Nephron progenitor cell (in vitro differentiated cells): ENCODE results near the gene SSX2IP.

Experiments
- DNase-seq: peaks from one replicate; pipeline ENCODE4 v3.0.0; 2021
- H3K27ac Mint-ChIP-seq: 2 replicates; pipeline ENCODE4 v1.8.0; 2021; ENCODE audit warnings: mild to moderate bottlenecking, moderate library complexity, mixed read lengths
- H3K27me3 Mint-ChIP-seq: 2 replicates; pipeline ENCODE4 v1.8.0; 2021; ENCODE audit warnings: mild to moderate bottlenecking, low read depth, mixed read lengths; ENCODE audit not compliant: poor library complexity
- H3K36me3 Mint-ChIP-seq: 2 replicates; pipeline ENCODE4 v1.8.0; 2021; ENCODE audit warnings: low read depth, mixed read lengths
- H3K4me1 Mint-ChIP-seq: 2 replicates; pipeline ENCODE4 v1.8.0; 2021; ENCODE audit warnings: mixed read lengths
- H3K4me3 Mint-ChIP-seq: 2 replicates; pipeline ENCODE4 v1.8.0; 2021; ENCODE audit warnings: mild to moderate bottlenecking, moderate library complexity, mixed read lengths
- H3K9me3 Mint-ChIP-seq: 2 replicates; pipeline ENCODE4 v1.8.0; 2021; ENCODE audit warnings: mild to moderate bottlenecking, moderate library complexity, mixed read lengths
- TF ChIP-seq, protein P1 (sequence below): fragments of 200-600 bp; sonication (generic); IDR thresholded peaks from 2 replicates; pipeline ENCODE4 v1.5.0; 2021; ENCODE audit warnings: antibody characterized with exemption

SSX2IP gene

DNA sequence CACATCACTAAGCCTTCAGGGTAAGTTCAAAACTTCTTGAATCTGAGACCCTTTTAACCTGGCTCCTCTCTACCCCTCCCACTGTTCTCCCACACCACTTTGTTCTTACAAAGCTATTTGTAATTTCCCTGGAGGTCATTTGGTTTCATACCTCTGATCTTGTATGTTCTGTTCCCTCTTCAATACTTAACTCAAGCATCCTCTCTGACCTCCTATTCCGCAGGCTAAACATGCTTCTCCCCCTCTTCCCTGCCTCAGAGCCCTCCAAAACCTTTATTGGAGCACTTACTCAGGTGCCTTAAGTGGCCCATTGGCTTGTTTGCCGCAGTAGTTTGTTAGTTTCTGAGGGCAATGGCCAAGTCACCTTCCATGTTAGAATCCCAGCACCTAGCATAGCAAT, 54.8 kb downstream of the SSX2IP start:
- Mint-ChIP-seq H3K27me3 (peaks cover 9% of the 10 kb centered on the region), H3K4me3 (no peak overlapping the region), H3K4me1 (peaks cover 34% of the 10 kb centered on the region), H3K36me3 (no peaks in the 10 kb centered on the region), H3K9me3 (peaks cover 11% of the 10 kb centered on the region), H3K27ac (peak overlapping the region; percentile 12)
- TF ChIP-seq, protein P1, sequence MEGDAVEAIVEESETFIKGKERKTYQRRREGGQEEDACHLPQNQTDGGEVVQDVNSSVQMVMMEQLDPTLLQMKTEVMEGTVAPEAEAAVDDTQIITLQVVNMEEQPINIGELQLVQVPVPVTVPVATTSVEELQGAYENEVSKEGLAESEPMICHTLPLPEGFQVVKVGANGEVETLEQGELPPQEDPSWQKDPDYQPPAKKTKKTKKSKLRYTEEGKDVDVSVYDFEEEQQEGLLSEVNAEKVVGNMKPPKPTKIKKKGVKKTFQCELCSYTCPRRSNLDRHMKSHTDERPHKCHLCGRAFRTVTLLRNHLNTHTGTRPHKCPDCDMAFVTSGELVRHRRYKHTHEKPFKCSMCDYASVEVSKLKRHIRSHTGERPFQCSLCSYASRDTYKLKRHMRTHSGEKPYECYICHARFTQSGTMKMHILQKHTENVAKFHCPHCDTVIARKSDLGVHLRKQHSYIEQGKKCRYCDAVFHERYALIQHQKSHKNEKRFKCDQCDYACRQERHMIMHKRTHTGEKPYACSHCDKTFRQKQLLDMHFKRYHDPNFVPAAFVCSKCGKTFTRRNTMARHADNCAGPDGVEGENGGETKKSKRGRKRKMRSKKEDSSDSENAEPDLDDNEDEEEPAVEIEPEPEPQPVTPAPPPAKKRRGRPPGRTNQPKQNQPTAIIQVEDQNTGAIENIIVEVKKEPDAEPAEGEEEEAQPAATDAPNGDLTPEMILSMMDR: no peak
- no peak for DNase-seq

DNA sequence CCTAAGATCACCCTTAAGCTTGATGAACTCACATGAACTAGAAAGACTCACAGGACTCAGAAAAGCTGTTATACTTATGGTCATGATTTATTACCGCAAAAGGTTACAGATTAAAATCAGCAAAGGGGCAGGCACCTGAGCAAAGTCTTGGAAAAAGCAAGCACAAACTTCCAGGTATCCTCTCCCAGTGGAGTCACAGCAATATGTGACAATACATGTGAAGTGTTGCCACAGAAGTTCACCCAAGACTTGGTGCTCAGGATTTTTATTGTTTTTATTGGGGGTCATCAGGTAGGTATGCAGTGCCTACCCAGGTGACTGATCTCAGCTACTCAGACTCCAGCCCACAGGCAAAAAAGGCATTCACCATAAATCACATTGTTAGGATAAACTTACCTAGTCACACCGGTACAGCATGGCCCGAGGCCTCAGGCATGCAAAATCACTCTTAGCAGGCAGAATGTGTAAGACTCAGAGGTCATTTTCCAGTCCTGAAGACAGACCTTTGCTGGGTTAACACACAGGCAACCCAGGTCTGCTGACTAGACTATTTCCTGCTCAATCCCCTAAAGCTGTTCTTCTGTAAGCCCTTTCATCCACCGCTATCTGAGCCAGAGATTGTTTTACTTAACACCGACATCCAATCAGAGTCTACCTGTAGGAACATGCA, 55.6 kb downstream of the SSX2IP start:
- DNase-seq: no peak
- peaks cover 34% of the 10 kb centered on the region for H3K4me1 Mint-ChIP-seq
- TF ChIP-seq, protein P1: no peak
- H3K36me3 Mint-ChIP-seq: no peaks in the 10 kb centered on the region
- H3K9me3 Mint-ChIP-seq: peaks cover 11% of the 10 kb centered on the region
- peaks cover 9% of the 10 kb centered on the region for H3K27me3 Mint-ChIP-seq
- no peak overlapping the region for H3K4me3 Mint-ChIP-seq
- H3K27ac Mint-ChIP-seq: no peak overlapping the region

DNA sequence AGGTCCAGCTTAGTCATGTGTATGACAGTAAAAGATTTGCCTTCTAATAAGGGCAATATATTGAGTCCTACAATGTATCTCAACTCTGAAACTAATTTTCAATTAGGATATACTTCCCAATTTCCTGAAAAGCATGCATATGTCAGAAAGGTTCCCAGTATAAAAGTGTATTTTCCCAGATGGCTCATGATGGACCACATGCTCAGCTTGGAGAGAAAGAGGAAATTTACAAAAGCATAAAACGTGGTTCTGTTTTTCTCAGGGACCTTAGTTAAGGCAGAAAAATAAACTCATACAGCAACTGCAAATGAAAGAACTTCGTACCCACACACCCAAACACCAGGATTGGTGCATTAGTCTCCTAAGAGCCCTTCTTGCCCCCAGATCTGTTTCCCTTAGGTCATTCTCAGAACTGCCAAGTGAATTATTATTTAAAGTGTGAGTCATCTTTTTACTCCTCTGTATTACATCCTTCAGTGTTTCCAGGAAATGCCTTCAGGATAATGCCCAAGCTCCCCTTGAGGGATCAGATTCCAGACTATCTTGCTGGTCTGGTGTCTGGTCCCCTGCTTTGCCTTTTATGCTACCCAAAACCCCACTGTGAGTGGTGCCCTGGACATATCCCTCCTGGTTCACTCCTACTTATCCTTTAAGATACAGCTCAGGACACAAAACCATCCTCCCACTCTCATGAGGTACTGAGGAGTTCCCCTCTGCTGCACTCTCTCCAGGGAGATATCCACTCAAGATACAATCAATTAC, 57.4 kb downstream of the SSX2IP start:
- H3K27me3 Mint-ChIP-seq: peaks cover 9% of the 10 kb centered on the region
- peak overlapping the region; percentile 74 for H3K27ac Mint-ChIP-seq
- H3K4me1 Mint-ChIP-seq: peaks cover 34% of the 10 kb centered on the region
- no peak overlapping the region for H3K4me3 Mint-ChIP-seq
- H3K36me3 Mint-ChIP-seq: no peaks in the 10 kb centered on the region
- TF ChIP-seq, protein P1: no peak
- DNase-seq: no peak
- peaks cover 11% of the 10 kb centered on the region for H3K9me3 Mint-ChIP-seq

DNA sequence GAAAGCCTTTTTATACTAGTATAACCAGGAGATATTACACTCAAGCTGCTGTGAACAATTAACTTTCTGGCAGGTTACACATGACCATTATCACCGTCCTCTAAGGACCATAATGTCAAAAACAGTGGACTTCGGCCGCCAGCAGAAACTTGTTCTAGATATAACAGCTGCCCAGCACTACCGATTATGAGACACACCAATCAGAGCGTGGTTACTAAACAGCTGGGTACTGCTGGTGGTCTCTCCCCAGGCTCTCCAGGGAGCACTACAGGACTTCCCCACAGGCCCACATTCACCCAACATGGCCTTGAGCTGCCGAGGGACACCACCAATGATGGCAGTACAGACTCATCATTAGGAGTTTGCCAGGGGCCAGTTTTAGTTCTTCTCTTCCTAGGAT, 58.1 kb downstream of the SSX2IP start:
- H3K9me3 Mint-ChIP-seq: peaks cover 11% of the 10 kb centered on the region
- H3K36me3 Mint-ChIP-seq: no peaks in the 10 kb centered on the region
- peaks cover 4% of the 10 kb centered on the region for H3K27me3 Mint-ChIP-seq
- TF ChIP-seq, protein P1: no peak
- H3K4me1 Mint-ChIP-seq: peaks cover 34% of the 10 kb centered on the region
- no peak overlapping the region for H3K4me3 Mint-ChIP-seq
- no peak for DNase-seq
- no peak overlapping the region for H3K27ac Mint-ChIP-seq

DNA sequence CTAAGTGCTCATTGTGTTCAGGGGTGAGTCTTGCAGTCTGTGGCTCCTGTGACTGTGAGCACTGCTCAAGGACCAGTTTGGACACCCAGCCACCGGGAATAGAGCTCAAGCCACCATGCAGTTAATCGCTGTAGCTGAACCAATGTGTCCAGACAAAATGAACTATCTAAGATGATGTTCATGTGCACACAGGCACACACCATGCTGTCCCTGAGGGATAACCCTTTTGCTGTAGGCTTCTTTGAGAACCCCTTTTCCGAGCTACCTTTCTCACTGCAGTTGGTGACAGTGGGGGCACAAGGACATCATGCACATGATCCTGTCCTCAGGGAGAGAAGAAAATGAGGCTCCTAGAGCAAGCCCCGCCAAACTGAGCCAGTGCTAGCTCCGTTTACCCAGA, 65.4 kb downstream of the SSX2IP start:
- DNase-seq: no peak
- Mint-ChIP-seq H3K4me3 (no peak overlapping the region), H3K27me3 (peaks cover 10% of the 10 kb centered on the region), H3K27ac (no peak overlapping the region), H3K36me3 (no peaks in the 10 kb centered on the region), H3K4me1 (peaks cover 8% of the 10 kb centered on the region), H3K9me3 (no peaks in the 10 kb centered on the region)
- TF ChIP-seq, protein P1: no peak

DNA sequence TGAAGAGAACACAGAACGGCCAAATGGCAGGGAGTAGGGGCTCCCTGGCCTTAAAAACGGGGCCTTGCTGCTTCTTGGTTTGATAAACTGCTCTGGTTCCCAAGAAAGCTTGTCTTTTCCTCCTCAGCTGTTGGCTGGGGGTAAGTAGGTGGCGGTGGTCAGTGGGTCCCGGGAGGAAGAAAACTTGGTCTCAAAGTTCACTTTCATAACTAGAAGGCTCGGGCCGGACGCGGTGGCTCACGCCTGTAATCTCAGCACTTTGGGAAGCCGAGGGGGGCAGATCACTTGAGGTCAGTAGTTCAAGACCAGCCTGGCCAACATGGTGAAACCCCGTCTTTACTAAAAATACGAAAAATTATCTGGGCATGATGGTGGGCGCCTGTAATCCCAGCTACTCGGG, 68.7 kb downstream of the SSX2IP start:
- TF ChIP-seq, protein P1: no peak
- Mint-ChIP-seq H3K4me3 (no peak overlapping the region), H3K27ac (no peak overlapping the region), H3K36me3 (no peaks in the 10 kb centered on the region), H3K27me3 (peaks cover 10% of the 10 kb centered on the region), H3K4me1 (peaks cover 28% of the 10 kb centered on the region), H3K9me3 (no peaks in the 10 kb centered on the region)
- DNase-seq: no peak
